RWPE1 (cell line): ENCODE measurements around the gene ZNF385B.
A peak's percentile ranks its signal among the peaks of the same experiment; 100 is the strongest.

ENCODE experiments used
- CTCF ChIA-PET: fragments of 350-600 bp; sonication (Branson Sonifier 250); formaldehyde crosslinking; extraction: SDS; loops from one replicate; lab custom pipeline; 2021; lab: Yijun Ruan, JAX
- POLR2A ChIA-PET: fragments of 400-600 bp; formaldehyde crosslinking; extraction: SDS; loops from one replicate; lab custom pipeline; 2020; ENCODE audit warnings: antibody characterized with exemption; ENCODE audit not compliant: low non-redundant PET; lab: Yijun Ruan, JAX
- DNase-seq: peaks from one replicate; pipeline ENCODE4 v3.0.0; 2012; ENCODE audit warnings: low spot score
- H3K27ac ChIP-seq: fragments of 450-650 bp; 2 replicates; pipeline ENCODE4 v1.5.1; 2017
- CTCF ChIP-seq: fragments of 450-650 bp; conservative IDR thresholded peaks from 2 replicates; pipeline ENCODE4 v1.5.1; 2017; ENCODE audit warnings: low read depth, mild to moderate bottlenecking

ZNF385B gene

GRCh38 chr2:179454443-179455171 is 406.8 kb downstream of the ZNF385B start:
- no peak overlapping the region for H3K27ac ChIP-seq

GRCh38 chr2:179449010-179449409 is 412.4 kb downstream of the ZNF385B start:
- TF ChIP-seq CTCF: no peak
- no peak for DNase-seq
- no peak overlapping the region for H3K27ac ChIP-seq
- ChIA-PET CTCF (interaction anchor here (0.6 kb wide), 1 partner anchor 162 kb away, joined by 3 read pairs; no protein-coding TSS in a partner anchor), POLR2A (no interaction called here)

More at GRCh38 chr2:179454443-179455171, 406.8 kb downstream of the ZNF385B start:
- CTCF ChIA-PET: interaction anchor here (0.6 kb wide), 1 partner anchor 296 kb away, joined by 3 read pairs; no protein-coding TSS in a partner anchor
- no peak for TF ChIP-seq CTCF
- peak; percentile 69 for DNase-seq
- POLR2A ChIA-PET: no interaction called here

GRCh38 chr2:179447839-179448447 is 413.5 kb downstream of the ZNF385B start:
- ChIA-PET POLR2A (interaction anchor here (0.6 kb wide), 1 partner anchor 172 kb away, joined by 3 read pairs; no protein-coding TSS in a partner anchor), CTCF (interaction anchor here (0.6 kb wide), 2 partner anchors 24 to 65 kb away, joined by 3 to 4 read pairs; no protein-coding TSS in a partner anchor)
- no peak overlapping the region for H3K27ac ChIP-seq
- no peak for DNase-seq
- no peak for TF ChIP-seq CTCF

- DNase-seq: no peak
- TF ChIP-seq CTCF: no peak
- H3K27ac ChIP-seq: no peak overlapping the region
- ChIA-PET CTCF (interaction anchor here (0.5 to 0.6 kb wide), 3 partner anchors 24 to 686 kb away, joined by 3 to 4 read pairs (median 3); no protein-coding TSS in a partner anchor), POLR2A (interaction anchor here (0.6 kb wide), 1 partner anchor 172 kb away, joined by 3 read pairs; no protein-coding TSS in a partner anchor)
Observed at GRCh38 chr2:179447421-179447820, 414.0 kb downstream of the ZNF385B start.

GRCh38 chr2:179446476-179447141 is 414.8 kb downstream of the ZNF385B start:
- no peak for TF ChIP-seq CTCF
- H3K27ac ChIP-seq: no peak overlapping the region
- DNase-seq: peak; percentile 18
- ChIA-PET CTCF (no interaction called here), POLR2A (no interaction called here)

- no peak for TF ChIP-seq CTCF
- POLR2A ChIA-PET: no interaction called here
- no peak overlapping the region for H3K27ac ChIP-seq
- CTCF ChIA-PET: no interaction called here
- DNase-seq: no peak
Observed at GRCh38 chr2:179444056-179444455, 417.4 kb downstream of the ZNF385B start.
